Endodermal cell (in vitro differentiated cells): ENCODE results near the gene SMARCC1. TPM values are rescaled to one million over a fixed set of nuclear protein-coding genes. Genes with fewer than 3 reads are reported as not detected.

Experiments used
- DNase-seq: peaks from one replicate; pipeline ENCODE4 v3.0.0-alpha.2; 2017
- H3K27ac ChIP-seq: 2 replicates; pipeline ENCODE4 v1.5.1; 2013; ENCODE audit warnings: mild to moderate bottlenecking, low read depth, low read length, moderate library complexity
- H3K27me3 ChIP-seq: 2 replicates; pipeline ENCODE4 v1.6.1; 2013; ENCODE audit warnings: mild to moderate bottlenecking, low read length, moderate library complexity; ENCODE audit not compliant: insufficient read depth, control insufficient read depth, poor library complexity, severe bottlenecking
- H3K36me3 ChIP-seq: 2 replicates; pipeline ENCODE4 v1.7.0; 2013; ENCODE audit warnings: mild to moderate bottlenecking, low read length, moderate library complexity; ENCODE audit not compliant: control insufficient read depth, insufficient read depth
- H3K4me1 ChIP-seq: one replicate; pipeline ENCODE4 v1.7.0; 2013; ENCODE audit warnings: low read length; ENCODE audit not compliant: control insufficient read depth, insufficient read depth
- H3K4me3 ChIP-seq: 2 replicates; pipeline ENCODE4 v1.5.1; 2013; ENCODE audit warnings: mild to moderate bottlenecking, low read length, moderate library complexity
- H3K9ac ChIP-seq: 2 replicates; pipeline ENCODE4 v1.6.1; 2013; ENCODE audit warnings: mild to moderate bottlenecking, low read length, moderate library complexity; ENCODE audit not compliant: poor library complexity, severe bottlenecking; ENCODE audit errors: extremely low read depth
- H3K9me3 ChIP-seq: 2 replicates; pipeline ENCODE4 v1.6.1; 2013; ENCODE audit warnings: mild to moderate bottlenecking, low read length, moderate library complexity; ENCODE audit not compliant: control insufficient read depth
- H3K27ac Mint-ChIP-seq: 2 replicates; pipeline ENCODE4 v1.8.0; 2020; ENCODE audit warnings: mixed read lengths
- H3K27me3 Mint-ChIP-seq: 2 replicates; pipeline ENCODE4 v1.8.0; 2021; ENCODE audit warnings: mild to moderate bottlenecking, mixed read lengths; ENCODE audit not compliant: insufficient read depth
- H3K36me3 Mint-ChIP-seq: 2 replicates; pipeline ENCODE4 v1.8.0; 2020; ENCODE audit warnings: low read depth, mixed read lengths
- H3K4me1 Mint-ChIP-seq: 2 replicates; pipeline ENCODE4 v1.8.0; 2020; ENCODE audit warnings: mixed read lengths
- H3K4me3 Mint-ChIP-seq: 2 replicates; pipeline ENCODE4 v1.8.0; 2020; ENCODE audit warnings: mild to moderate bottlenecking, moderate library complexity, mixed read lengths
- H3K9me3 Mint-ChIP-seq: 2 replicates; pipeline ENCODE4 v1.8.0; 2020; ENCODE audit warnings: mild to moderate bottlenecking, mixed read lengths
- WGBS, 2 experiments: methylation state at CpG; one replicate each; pipeline versions ENCODE4 v1.1.5 to v1.1.7; 2013; ENCODE audit warnings: missing lambda C conversion rate in 2 of 2, mixed read lengths in 1 of 2; ENCODE audit not compliant: insufficient coverage in 1 of 2, insufficient read length in 1 of 2; 5-methylcytosine and 5-hydroxymethylcytosine counted together
- total RNA-seq, 2 donors: library from RNA; stranded (reverse); fragmentation: NEBNext Ultra II Directional in 1 of 2; extraction: Animal tissue kit (Norgen Biotek cat#: 25700) in 1 of 2; gene quantifications; 2 replicates in 1 of 2; 3 replicates in 1 of 2; pipeline ENCODE4 v1.2.1, GENCODE V29; 2021
- TF ChIP-seq, protein P1 (sequence below): fragments of 200-600 bp; sonication (generic); conservative IDR thresholded peaks from 2 replicates; pipeline ENCODE4 v1.5.0; 2021; ENCODE audit warnings: antibody characterized with exemption, mild to moderate bottlenecking

The SMARCC1 gene
- total RNA-seq, 2 donors from 2014 or later = 200 to 231 TPM

GRCh38 chr3:47565734-47566550 lies 215.8 kb downstream of the SMARCC1 start:
- Histone ChIP-seq H3K4me3 (no peak overlapping the region), H3K27ac (no peak overlapping the region), H3K36me3 (no peaks in the 10 kb centered on the region), H3K4me1 (no peaks in the 10 kb centered on the region), H3K9me3 (no peaks in the 10 kb centered on the region), H3K27me3 (no peaks in the 10 kb centered on the region), H3K9ac (no peak overlapping the region)
- no peaks in the 10 kb centered on the region for H3K4me1 Mint-ChIP-seq
- TF ChIP-seq, protein P1, sequence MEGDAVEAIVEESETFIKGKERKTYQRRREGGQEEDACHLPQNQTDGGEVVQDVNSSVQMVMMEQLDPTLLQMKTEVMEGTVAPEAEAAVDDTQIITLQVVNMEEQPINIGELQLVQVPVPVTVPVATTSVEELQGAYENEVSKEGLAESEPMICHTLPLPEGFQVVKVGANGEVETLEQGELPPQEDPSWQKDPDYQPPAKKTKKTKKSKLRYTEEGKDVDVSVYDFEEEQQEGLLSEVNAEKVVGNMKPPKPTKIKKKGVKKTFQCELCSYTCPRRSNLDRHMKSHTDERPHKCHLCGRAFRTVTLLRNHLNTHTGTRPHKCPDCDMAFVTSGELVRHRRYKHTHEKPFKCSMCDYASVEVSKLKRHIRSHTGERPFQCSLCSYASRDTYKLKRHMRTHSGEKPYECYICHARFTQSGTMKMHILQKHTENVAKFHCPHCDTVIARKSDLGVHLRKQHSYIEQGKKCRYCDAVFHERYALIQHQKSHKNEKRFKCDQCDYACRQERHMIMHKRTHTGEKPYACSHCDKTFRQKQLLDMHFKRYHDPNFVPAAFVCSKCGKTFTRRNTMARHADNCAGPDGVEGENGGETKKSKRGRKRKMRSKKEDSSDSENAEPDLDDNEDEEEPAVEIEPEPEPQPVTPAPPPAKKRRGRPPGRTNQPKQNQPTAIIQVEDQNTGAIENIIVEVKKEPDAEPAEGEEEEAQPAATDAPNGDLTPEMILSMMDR = no peak
- no peaks in the 10 kb centered on the region for H3K36me3 Mint-ChIP-seq
- WGBS, 2 experiments = 87 to 97% methylated on average over 5 to 19 of the region's 19 CpGs
- H3K4me3 Mint-ChIP-seq = no peak overlapping the region
- no peaks in the 10 kb centered on the region for H3K9me3 Mint-ChIP-seq
- H3K27ac Mint-ChIP-seq = no peak overlapping the region
- H3K27me3 Mint-ChIP-seq = no peaks in the 10 kb centered on the region
- no peak for DNase-seq

- Mint-ChIP-seq H3K9me3 (peaks cover 7% of the 10 kb centered on the region), H3K36me3 (no peaks in the 10 kb centered on the region), H3K4me1 (no peaks in the 10 kb centered on the region), H3K4me3 (no peak overlapping the region), H3K27ac (no peak overlapping the region), H3K27me3 (peaks cover 3% of the 10 kb centered on the region)
- H3K4me1 ChIP-seq = no peaks in the 10 kb centered on the region
- H3K27ac ChIP-seq = no peak overlapping the region
- DNase-seq = no peak
- WGBS, 2 experiments = 95 to 100% methylated on average over 2 of the region's 2 CpGs
- no peaks in the 10 kb centered on the region for H3K27me3 ChIP-seq
- TF ChIP-seq, protein P1 = no peak
- no peak overlapping the region for H3K9ac ChIP-seq
- no peak overlapping the region for H3K4me3 ChIP-seq
- no peaks in the 10 kb centered on the region for H3K36me3 ChIP-seq
- H3K9me3 ChIP-seq = no peaks in the 10 kb centered on the region
Observed at GRCh38 chr3:47556351-47556750, 225.3 kb downstream of the SMARCC1 start.

GRCh38 chr3:47554335-47554734 lies 227.4 kb downstream of the SMARCC1 start:
- Histone ChIP-seq H3K9ac (no peak overlapping the region), H3K9me3 (no peaks in the 10 kb centered on the region), H3K4me3 (no peak overlapping the region), H3K27ac (no peak overlapping the region), H3K4me1 (no peaks in the 10 kb centered on the region), H3K36me3 (no peaks in the 10 kb centered on the region), H3K27me3 (no peaks in the 10 kb centered on the region)
- TF ChIP-seq, protein P1 = no peak
- Mint-ChIP-seq H3K27ac (no peak overlapping the region), H3K4me3 (no peak overlapping the region), H3K9me3 (peaks cover 7% of the 10 kb centered on the region), H3K4me1 (no peaks in the 10 kb centered on the region), H3K27me3 (peaks cover 10% of the 10 kb centered on the region), H3K36me3 (no peaks in the 10 kb centered on the region)
- 81 to 87% methylated on average over 4 to 6 of the region's 6 CpGs for WGBS, 2 experiments
- no peak for DNase-seq
